GM12801 (cell line): ENCODE measurements around the gene NUP133.

Source experiments
- TF ChIP-seq, protein P1 (sequence below): IDR thresholded peaks from one replicate; pipeline ENCODE4 v1.5.1; 2011; ENCODE audit warnings: control low read depth; ENCODE audit not compliant: insufficient read length; ENCODE audit errors: extremely low read depth

The NUP133 gene

GRCh38 chr1:229397762-229398161, 110.4 kb downstream of the NUP133 start:
- TF ChIP-seq, protein P1, sequence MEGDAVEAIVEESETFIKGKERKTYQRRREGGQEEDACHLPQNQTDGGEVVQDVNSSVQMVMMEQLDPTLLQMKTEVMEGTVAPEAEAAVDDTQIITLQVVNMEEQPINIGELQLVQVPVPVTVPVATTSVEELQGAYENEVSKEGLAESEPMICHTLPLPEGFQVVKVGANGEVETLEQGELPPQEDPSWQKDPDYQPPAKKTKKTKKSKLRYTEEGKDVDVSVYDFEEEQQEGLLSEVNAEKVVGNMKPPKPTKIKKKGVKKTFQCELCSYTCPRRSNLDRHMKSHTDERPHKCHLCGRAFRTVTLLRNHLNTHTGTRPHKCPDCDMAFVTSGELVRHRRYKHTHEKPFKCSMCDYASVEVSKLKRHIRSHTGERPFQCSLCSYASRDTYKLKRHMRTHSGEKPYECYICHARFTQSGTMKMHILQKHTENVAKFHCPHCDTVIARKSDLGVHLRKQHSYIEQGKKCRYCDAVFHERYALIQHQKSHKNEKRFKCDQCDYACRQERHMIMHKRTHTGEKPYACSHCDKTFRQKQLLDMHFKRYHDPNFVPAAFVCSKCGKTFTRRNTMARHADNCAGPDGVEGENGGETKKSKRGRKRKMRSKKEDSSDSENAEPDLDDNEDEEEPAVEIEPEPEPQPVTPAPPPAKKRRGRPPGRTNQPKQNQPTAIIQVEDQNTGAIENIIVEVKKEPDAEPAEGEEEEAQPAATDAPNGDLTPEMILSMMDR: no peak

DNA sequence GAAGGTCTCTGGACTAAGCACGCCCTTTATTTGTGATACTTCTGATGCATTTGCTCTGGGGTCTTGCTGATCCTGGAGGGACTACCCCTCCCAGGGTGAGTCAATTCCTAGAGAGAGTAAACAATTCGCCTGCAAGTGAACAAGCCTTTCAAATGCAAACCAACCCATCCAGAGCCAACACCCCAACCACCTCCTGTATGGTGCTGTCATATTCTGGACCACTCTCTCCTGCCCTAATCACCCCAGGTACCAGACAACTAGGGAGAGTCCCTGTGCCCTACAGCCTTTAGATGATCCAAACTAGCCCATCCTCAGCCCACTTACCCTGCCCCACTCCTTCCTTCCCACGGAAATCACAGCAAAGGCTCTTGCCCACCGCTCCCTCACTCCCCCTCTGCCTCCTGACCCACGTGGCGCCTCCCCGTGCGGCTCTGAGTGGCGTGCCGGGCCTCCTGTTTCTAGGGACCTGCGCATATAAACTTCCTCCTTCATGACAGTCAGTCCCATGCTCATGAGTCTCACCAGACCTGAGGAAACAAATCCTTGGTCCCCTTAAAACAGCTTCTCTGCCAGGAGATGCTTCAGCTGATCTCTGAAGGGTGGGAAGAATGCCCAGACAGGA, 111.4 kb downstream of the NUP133 start:
- TF ChIP-seq, protein P1: no peak

DNA sequence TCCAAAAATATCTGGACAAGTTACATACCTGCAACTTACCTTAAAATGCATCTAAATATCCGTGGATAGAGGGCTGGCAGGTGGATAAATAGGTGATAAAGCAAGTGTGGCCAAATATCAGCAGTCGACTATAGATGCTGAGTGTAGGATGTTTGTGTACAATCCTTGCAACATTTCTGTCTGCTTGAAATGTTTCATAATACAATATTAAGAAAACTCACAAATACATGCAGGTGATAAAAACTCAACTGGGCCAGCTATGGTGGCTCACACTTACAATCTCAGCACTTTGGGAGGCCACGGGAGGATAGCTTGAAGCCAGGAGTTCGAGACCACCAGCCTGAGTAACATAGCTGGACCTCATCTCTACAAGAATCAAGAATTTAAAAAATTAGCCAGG, 115.2 kb downstream of the NUP133 start:
- TF ChIP-seq, protein P1: no peak
